Kidney (tissue), 14 donors: ENCODE data around the gene PPP2R2C. TPM values are rescaled to one million over a fixed set of nuclear protein-coding genes. Genes with fewer than 3 reads are reported as not detected.

Source experiments
- DNase-seq, 5 donors: peaks; one replicate each; pipeline ENCODE4 v3.0.0-alpha.2; 2013 to 2020
- FAIRE-seq: peaks from 2 replicates; lab custom pipeline; 2012; peaks lifted over from hg19 to GRCh38; lab: Jason Lieb, UNC
- H3K27ac ChIP-seq, 2 donors: one replicate each; pipeline ENCODE4 v1.7.0; 2013; ENCODE audit warnings: low read depth in 2 of 2, low read length in 2 of 2, inconsistent platforms in 1 of 2
- H3K27me3 ChIP-seq: one replicate; pipeline ENCODE4 v1.7.1; 2013; ENCODE audit warnings: low read length, inconsistent platforms; ENCODE audit not compliant: control insufficient read depth, insufficient read depth
- H3K36me3 ChIP-seq, 3 donors: one replicate each; pipeline versions ENCODE4 v1.7.0 to v1.7.1; 2013; ENCODE audit warnings: low read length in 3 of 3, control low read depth in 1 of 3, inconsistent platforms in 1 of 3; ENCODE audit not compliant: insufficient read depth in 3 of 3, control insufficient read depth in 2 of 3
- H3K4me1 ChIP-seq, 3 donors: one replicate each; pipeline versions ENCODE4 v1.7.0 to v1.7.1; 2013; ENCODE audit warnings: low read length in 3 of 3, inconsistent platforms in 1 of 3, low read depth in 1 of 3; ENCODE audit not compliant: control insufficient read depth in 2 of 3, insufficient read depth in 2 of 3
- H3K4me3 ChIP-seq, 3 donors: one replicate each; pipeline versions ENCODE4 v1.7.0 to v1.8.1; 2013; ENCODE audit warnings: low read length in 3 of 3, control low read depth in 1 of 3, inconsistent platforms in 1 of 3
- H3K9ac ChIP-seq, 3 donors: one replicate each; pipeline versions ENCODE4 v1.7.0 to v1.7.1; 2013; ENCODE audit warnings: low read length in 3 of 3, control low read depth in 1 of 3, inconsistent platforms in 1 of 3
- H3K9me3 ChIP-seq, 3 donors: one replicate each; pipeline versions ENCODE4 v1.7.0 to v1.7.1; 2013; ENCODE audit warnings: low read length in 3 of 3, control low read depth in 1 of 3, inconsistent platforms in 1 of 3; ENCODE audit not compliant: control insufficient read depth in 2 of 3, insufficient read depth in 1 of 3
- intact Hi-C: fragments of 100-400 bp; cut with DNase I; formaldehyde crosslinking; loops from one replicate; pipeline ENCODE4 v1.11.1; 2022
- polyA plus RNA-seq: library from polyadenylated mRNA; stranded (reverse); fragments of 350-450 nt; fragmentation: Illumina TruSeq; extraction: RNeasy Lipid Tissue Mini Kit (QIAGEN cat#74804); gene quantifications from one replicate; pipeline ENCODE4 v1.2.3, GENCODE V29; 2014; ENCODE audit warnings: low read depth, low replicate concordance; ENCODE audit not compliant: insufficient read depth
- total RNA-seq: library from RNA; stranded (reverse); fragmentation: NEBNext Ultra II Directional; extraction: Animal tissue kit (Norgen Biotek cat#: 25700); gene quantifications from one replicate; pipeline ENCODE4 v1.2.1, GENCODE V29; 2021
- TF ChIP-seq, protein P1 (sequence below): IDR thresholded peaks from 3 replicates; pipeline ENCODE4 v1.5.1; 2012; ENCODE audit warnings: mild to moderate bottlenecking, moderate library complexity, borderline replicate concordance; ENCODE audit not compliant: insufficient read depth; ENCODE audit errors: extremely low read depth
- donor health status: control.
- donor health status: control.
- donor health status: control.
- donor health status: control.
- donor health status: control.
- donor health status: DM: yes; HTN: yes; CAD: no.
- donor health status: Normal renal cell carcinoma (clear cell type).

Gene PPP2R2C
- total and polyA plus RNA-seq, 2 donors from 2014 or later: 0.39 to 0.82 TPM

DNA sequence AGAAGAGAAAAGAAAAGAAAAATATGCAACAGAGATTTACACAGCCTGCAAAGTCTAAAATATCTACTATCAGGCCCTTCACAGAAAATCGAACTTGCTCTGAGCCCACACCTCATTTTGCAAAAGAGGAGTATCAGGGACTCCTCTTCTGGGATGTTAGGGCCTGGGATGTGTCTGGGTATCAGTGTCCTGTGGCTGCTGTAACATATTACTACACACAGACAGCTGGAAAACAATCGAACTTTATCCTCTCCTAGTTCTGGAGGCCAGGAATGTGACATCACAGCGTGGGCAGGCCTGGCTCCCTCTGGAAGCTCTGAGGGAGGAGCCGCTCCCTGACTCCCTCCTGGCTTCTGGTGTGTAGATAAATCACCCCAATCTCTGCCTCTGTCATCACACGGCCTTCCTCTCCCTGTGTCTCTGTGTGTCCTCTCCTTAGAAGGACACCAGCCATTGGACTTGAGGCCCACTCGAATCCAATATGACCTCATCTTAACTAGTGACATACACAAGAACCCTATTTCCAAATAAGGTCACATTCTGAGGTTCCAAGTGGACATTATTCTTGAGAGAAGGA is 52.9 kb downstream of the PPP2R2C start:
- no peak overlapping the region for H3K4me3 ChIP-seq
- DNase-seq: peak in 4 of 5 donors; percentile 22 to 64 (median 40)
- intact Hi-C loops: no loop called here
- H3K36me3 ChIP-seq: no peaks in the 10 kb centered on the region
- H3K9ac ChIP-seq: no peak overlapping the region
- H3K4me1 ChIP-seq: no peaks in the 10 kb centered on the region
- H3K27me3 ChIP-seq: no peaks in the 10 kb centered on the region
- H3K9me3 ChIP-seq: no peaks in the 10 kb centered on the region
- TF ChIP-seq, protein P1, sequence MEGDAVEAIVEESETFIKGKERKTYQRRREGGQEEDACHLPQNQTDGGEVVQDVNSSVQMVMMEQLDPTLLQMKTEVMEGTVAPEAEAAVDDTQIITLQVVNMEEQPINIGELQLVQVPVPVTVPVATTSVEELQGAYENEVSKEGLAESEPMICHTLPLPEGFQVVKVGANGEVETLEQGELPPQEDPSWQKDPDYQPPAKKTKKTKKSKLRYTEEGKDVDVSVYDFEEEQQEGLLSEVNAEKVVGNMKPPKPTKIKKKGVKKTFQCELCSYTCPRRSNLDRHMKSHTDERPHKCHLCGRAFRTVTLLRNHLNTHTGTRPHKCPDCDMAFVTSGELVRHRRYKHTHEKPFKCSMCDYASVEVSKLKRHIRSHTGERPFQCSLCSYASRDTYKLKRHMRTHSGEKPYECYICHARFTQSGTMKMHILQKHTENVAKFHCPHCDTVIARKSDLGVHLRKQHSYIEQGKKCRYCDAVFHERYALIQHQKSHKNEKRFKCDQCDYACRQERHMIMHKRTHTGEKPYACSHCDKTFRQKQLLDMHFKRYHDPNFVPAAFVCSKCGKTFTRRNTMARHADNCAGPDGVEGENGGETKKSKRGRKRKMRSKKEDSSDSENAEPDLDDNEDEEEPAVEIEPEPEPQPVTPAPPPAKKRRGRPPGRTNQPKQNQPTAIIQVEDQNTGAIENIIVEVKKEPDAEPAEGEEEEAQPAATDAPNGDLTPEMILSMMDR: no peak
- no peak overlapping the region for H3K27ac ChIP-seq
- FAIRE-seq: no peak

DNA sequence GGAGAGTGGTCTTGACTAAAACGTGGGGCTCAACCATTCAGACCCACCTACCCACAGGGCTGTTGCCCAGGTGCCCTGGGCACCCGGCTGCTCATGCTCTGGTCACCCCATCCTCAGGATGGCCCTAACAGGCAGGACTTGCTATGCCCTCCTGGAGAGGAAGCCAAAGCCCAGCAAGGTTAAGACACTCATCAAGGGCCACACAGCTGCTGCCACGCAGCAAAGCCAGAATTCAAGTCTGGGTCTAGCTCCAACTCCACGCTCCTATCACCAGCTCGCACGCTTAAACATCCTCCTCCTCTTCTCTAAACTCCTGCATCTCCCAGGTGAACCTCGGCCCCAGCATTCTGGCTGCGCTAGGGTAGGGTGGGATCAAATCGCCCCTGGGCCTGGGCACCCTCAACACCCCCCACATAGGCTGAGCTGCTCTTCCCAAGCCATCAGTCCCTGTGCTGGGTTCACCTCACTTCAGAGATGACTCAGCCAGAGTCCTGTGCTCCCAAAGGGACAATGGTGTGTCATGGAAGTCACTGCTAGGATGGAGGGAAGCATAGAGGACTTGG is 54.1 kb downstream of the PPP2R2C start:
- H3K27ac ChIP-seq: no peak overlapping the region
- DNase-seq (peak in 1 of 5 donors; percentile 41), FAIRE-seq (no peak)
- H3K4me1 ChIP-seq: no peaks in the 10 kb centered on the region
- H3K9me3 ChIP-seq: no peaks in the 10 kb centered on the region
- no peaks in the 10 kb centered on the region for H3K27me3 ChIP-seq
- intact Hi-C loops: no loop called here
- no peak overlapping the region for H3K4me3 ChIP-seq
- TF ChIP-seq, protein P1: no peak
- no peaks in the 10 kb centered on the region for H3K36me3 ChIP-seq
- no peak overlapping the region for H3K9ac ChIP-seq

DNA sequence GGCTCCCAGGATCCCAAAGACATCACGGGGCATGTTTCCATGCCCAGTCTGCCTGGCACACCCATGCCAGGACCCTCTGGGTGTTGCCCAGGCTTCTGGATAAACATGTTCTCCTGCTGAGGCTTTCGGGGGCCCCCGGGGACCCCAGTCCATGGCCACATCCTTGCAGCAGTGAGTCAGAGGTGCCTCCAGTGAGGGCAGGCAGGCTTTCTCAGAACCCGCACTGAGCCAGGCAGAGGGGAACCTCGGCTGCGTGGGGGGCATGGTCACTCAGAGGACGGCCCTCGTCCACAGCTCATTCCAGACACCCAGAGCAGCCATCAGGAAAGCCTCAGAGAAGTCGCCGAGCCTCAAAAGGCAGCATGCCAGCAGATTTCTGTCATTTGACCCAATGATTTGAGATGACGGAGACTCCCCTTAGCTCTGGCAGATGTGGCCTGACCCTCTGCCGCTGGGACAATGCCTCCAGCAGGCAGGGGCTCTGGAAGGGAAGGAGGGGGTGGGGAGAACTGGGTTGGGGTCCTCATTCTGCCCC is 54.8 kb downstream of the PPP2R2C start:
- no peaks in the 10 kb centered on the region for H3K27me3 ChIP-seq
- TF ChIP-seq, protein P1: no peak
- H3K4me1 ChIP-seq: no peaks in the 10 kb centered on the region
- no peak overlapping the region for H3K4me3 ChIP-seq
- H3K9me3 ChIP-seq: no peaks in the 10 kb centered on the region
- no peak overlapping the region for H3K27ac ChIP-seq
- H3K9ac ChIP-seq: no peak overlapping the region
- intact Hi-C loops: no loop called here
- no peaks in the 10 kb centered on the region for H3K36me3 ChIP-seq
- DNase-seq: peak in 4 of 5 donors; percentile 24 to 63 (median 34)
- FAIRE-seq: no peak
